Measurements from ENCODE around the gene PARD3. TPM values are rescaled to one million over a fixed set of nuclear protein-coding genes. Genes with fewer than 3 reads are reported as not detected.
A peak's percentile ranks its signal among the peaks of the same experiment; 100 is the strongest.

Gene PARD3
- total RNA-seq, 2 donors from 2014 or later = 32.0 to 61.9 TPM

DNA sequence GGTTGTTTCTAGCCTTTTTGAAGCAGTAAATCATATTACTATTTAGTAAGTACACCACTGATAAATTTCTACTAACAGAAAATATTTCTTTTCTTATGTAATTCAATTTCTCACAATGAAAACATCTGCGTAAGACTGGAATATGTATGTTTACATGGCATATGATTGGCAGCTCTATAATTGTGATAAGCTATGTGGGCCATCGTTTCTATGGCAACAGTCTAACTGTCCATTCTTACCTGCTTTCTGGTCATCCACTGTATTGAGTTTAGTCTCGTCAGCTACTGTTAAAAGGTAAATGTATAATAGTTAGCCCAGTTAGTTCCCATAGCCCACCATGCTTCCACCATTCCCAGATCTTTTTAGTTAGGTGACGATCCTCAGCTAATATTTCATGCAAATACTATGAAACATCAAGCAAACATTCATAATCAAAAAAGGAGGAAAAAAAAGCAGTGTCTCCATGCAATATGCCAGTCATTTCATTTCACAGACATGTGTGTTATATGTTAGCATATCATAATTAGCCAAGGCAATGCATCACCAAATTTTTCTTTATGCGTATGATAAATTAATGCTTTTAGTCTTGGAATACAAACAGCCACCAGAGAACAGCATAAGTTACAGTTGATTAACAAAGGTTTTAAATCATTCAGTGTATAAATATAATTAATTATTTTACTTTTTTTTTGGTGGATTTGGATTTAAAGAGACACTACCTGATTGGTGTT, 479.0 kb downstream of the PARD3 start:
- no peaks in the 10 kb centered on the region for H3K27me3 ChIP-seq (replicated peaks; ENCODE audit: insufficient read depth)

DNA sequence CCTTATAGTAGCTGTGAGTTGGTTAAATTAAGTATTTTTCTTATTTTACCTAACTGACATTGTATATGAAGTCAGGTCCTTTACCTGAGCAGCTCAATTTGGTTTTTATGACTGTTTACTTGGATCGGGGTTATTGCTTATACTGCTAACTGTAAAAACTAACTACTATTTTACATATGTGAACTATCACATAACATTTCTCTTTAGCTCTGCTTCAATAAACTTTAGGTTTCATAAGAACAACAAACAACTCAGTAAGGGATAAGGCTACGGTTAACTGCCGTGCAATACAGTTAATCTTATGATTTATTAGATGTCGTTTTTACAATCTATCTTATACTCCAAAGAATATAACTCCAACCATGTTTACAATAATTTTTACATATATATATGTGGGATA, 480.2 kb downstream of the PARD3 start:
- Histone ChIP-seq H3K36me3 (no peaks in the 10 kb centered on the region), H3K4me1 (replicated peaks) (no peaks in the 10 kb centered on the region), H3K4me3 (no peak overlapping the region), H3K27ac (no peak overlapping the region), H3K27me3 (replicated peaks; ENCODE audit: insufficient read depth) (no peaks in the 10 kb centered on the region), H3K9me3 (no peaks in the 10 kb centered on the region)
- WGBS = 46% methylated on average over 4 of the region's 4 CpGs
- no peak for DNase-seq (ENCODE audit: low spot score)
- intact Hi-C loops (cut with DNase I) = no loop called here
- TF ChIP-seq, protein P1, sequence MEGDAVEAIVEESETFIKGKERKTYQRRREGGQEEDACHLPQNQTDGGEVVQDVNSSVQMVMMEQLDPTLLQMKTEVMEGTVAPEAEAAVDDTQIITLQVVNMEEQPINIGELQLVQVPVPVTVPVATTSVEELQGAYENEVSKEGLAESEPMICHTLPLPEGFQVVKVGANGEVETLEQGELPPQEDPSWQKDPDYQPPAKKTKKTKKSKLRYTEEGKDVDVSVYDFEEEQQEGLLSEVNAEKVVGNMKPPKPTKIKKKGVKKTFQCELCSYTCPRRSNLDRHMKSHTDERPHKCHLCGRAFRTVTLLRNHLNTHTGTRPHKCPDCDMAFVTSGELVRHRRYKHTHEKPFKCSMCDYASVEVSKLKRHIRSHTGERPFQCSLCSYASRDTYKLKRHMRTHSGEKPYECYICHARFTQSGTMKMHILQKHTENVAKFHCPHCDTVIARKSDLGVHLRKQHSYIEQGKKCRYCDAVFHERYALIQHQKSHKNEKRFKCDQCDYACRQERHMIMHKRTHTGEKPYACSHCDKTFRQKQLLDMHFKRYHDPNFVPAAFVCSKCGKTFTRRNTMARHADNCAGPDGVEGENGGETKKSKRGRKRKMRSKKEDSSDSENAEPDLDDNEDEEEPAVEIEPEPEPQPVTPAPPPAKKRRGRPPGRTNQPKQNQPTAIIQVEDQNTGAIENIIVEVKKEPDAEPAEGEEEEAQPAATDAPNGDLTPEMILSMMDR (IDR thresholded peaks at IDR 0.05) = no peak
- TF ChIP-seq POLR2A (IDR thresholded peaks at IDR 0.05) = no peak
- TF ChIP-seq POLR2AphosphoS5 (IDR thresholded peaks at IDR 0.05) = no peak

More for the DNA sequence above, 479.0 kb downstream of the PARD3 start:
- DNase-seq (ENCODE audit: low spot score) = no peak
- no peaks in the 10 kb centered on the region for H3K36me3 ChIP-seq
- H3K4me1 ChIP-seq (replicated peaks) = no peaks in the 10 kb centered on the region
- intact Hi-C loops (cut with DNase I) = no loop called here
- H3K27ac ChIP-seq = no peak overlapping the region
- TF ChIP-seq, protein P1 (IDR thresholded peaks at IDR 0.05) = no peak
- no peak for TF ChIP-seq POLR2AphosphoS5 (IDR thresholded peaks at IDR 0.05)
- no peak for TF ChIP-seq POLR2A (IDR thresholded peaks at IDR 0.05)
- no peak overlapping the region for H3K4me3 ChIP-seq
- no peaks in the 10 kb centered on the region for H3K9me3 ChIP-seq
- WGBS = 91% methylated on average over 5 of the region's 5 CpGs

DNA sequence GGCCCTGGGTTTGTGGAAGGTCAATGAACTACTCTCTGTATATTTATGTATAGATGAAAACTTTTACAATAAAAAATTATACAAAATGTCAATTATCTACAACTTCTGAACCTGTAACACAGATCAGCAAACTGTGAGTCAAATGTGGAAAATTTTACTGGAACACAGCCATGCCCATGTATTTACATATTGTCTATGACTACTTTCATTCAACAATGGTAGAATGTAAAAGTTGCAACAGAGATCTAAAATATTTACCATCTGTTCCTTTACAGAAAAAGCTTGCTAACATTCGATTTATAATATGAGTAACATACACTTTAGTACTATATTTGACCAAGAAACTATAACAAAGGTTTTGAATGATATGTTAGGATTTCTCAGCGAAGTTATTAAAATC, 481.6 kb downstream of the PARD3 start:
- 80% methylated on average over 2 of the region's 2 CpGs for WGBS
- peak; percentile 52 for DNase-seq (ENCODE audit: low spot score)
- no peak overlapping the region for H3K4me3 ChIP-seq
- H3K36me3 ChIP-seq = no peaks in the 10 kb centered on the region
- intact Hi-C loops (cut with DNase I) = no loop called here
- no peaks in the 10 kb centered on the region for H3K4me1 ChIP-seq (replicated peaks)
- no peaks in the 10 kb centered on the region for H3K9me3 ChIP-seq
- no peak for TF ChIP-seq POLR2A (IDR thresholded peaks at IDR 0.05)
- TF ChIP-seq POLR2AphosphoS5 (IDR thresholded peaks at IDR 0.05) = no peak
- TF ChIP-seq, protein P1 (IDR thresholded peaks at IDR 0.05) = no peak
- no peak overlapping the region for H3K27ac ChIP-seq
- H3K27me3 ChIP-seq (replicated peaks; ENCODE audit: insufficient read depth) = no peaks in the 10 kb centered on the region

DNA sequence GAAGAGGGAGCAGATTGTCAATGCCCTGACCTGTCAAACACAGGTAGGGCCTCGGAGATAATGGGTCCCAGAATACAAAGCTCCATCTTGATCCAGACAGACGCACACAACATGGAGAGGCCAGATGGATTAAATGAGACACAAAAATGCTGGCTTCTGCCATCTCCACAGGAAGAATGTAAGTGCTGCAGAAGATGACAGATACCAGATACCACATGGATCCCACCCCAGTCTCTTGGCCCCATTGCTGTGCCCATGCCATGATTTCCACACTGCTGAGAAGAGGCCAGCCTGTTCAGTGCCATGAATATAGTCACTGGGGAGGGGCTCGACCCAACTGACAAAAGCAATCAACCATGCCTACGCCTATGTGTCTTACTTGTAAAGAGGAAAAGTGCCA, 487.9 kb downstream of the PARD3 start:
- Histone ChIP-seq H3K9me3 (no peaks in the 10 kb centered on the region), H3K27ac (no peak overlapping the region), H3K27me3 (replicated peaks; ENCODE audit: insufficient read depth) (no peaks in the 10 kb centered on the region), H3K36me3 (no peaks in the 10 kb centered on the region), H3K4me3 (no peak overlapping the region), H3K4me1 (replicated peaks) (no peaks in the 10 kb centered on the region)
- 88% methylated on average over 4 of the region's 4 CpGs for WGBS
- TF ChIP-seq POLR2AphosphoS5 (IDR thresholded peaks at IDR 0.05) (no peak), POLR2A (IDR thresholded peaks at IDR 0.05) (no peak)
- TF ChIP-seq, protein P1 (IDR thresholded peaks at IDR 0.05) = no peak
- intact Hi-C loops (cut with DNase I) = no loop called here
- DNase-seq (ENCODE audit: low spot score) = no peak

DNA sequence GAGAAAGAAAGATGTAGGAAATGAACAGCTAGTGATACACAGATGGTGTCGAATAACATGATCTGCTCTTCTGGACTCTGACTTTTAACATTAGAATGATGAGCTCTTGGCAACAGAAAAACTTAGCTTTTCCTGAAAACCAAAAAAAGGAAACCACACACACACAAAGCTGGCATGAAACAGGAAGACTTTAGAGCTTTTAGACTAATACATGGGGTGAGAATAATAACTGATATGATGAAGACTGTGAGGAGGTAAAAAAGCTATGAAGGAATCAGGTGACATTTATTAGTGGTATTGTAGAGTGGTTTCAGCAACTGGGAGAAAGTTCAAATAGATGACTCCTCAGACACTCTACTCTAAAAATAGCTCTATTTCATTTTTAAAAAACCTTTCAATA, 491.9 kb downstream of the PARD3 start:
- intact Hi-C loops (cut with DNase I) = no loop called here
- Histone ChIP-seq H3K27ac (no peak overlapping the region), H3K27me3 (replicated peaks; ENCODE audit: insufficient read depth) (no peaks in the 10 kb centered on the region), H3K9me3 (no peaks in the 10 kb centered on the region), H3K4me3 (no peak overlapping the region), H3K4me1 (replicated peaks) (no peaks in the 10 kb centered on the region), H3K36me3 (no peaks in the 10 kb centered on the region)
- WGBS = 54% methylated on average over 1 of the region's 1 CpG
- no peak for DNase-seq (ENCODE audit: low spot score)
- TF ChIP-seq, protein P1 (IDR thresholded peaks at IDR 0.05) = no peak
- no peak for TF ChIP-seq POLR2A (IDR thresholded peaks at IDR 0.05)
- TF ChIP-seq POLR2AphosphoS5 (IDR thresholded peaks at IDR 0.05) = no peak
